Choroid plexus epithelial cell (primary cell): ENCODE results near the gene CLTRN.
"Not testable (repeated sequence)": the region's sequence is repeated elsewhere in the genome, so short reads cannot be mapped to it uniquely, and the experiment has no call there.

Source experiments
- DNase-seq: peaks from one replicate; pipeline ENCODE4 v3.0.0-alpha.2; 2010; ENCODE audit warnings: low read depth
- H3K4me3 ChIP-seq: 2 replicates; pipeline ENCODE4 v1.5.1; 2011; ENCODE audit warnings: low read depth, mild to moderate bottlenecking, control low read depth, low read length, moderate library complexity
- CTCF ChIP-seq: conservative IDR thresholded peaks from 2 replicates; pipeline ENCODE4 v1.5.1; 2011; ENCODE audit warnings: low read depth, mild to moderate bottlenecking, control low read depth, inconsistent platforms, low read length, moderate library complexity

The CLTRN gene

GRCh38 chrX:15664487-15665444 lies at the start of gene CLTRN:
TSS of gene CLTRN (minus strand) at chrX:15664805. CDS start at chrX:15664775, 30 bp downstream.
- DNase-seq, result no peak
- no peak within 1 kb of the TSS for H3K4me3 ChIP-seq
- no peak for TF ChIP-seq CTCF

GRCh38 chrX:15704273-15704672 lies 39.7 kb upstream of the CLTRN start:
- H3K4me3 ChIP-seq, DNase-seq: not testable (repeated sequence)

- not testable (repeated sequence) for DNase-seq, H3K4me3 ChIP-seq
Observed at GRCh38 chrX:15703809-15704208, 39.2 kb upstream of the CLTRN start.

GRCh38 chrX:15702488-15703371 lies 38.1 kb upstream of the CLTRN start:
- no peak overlapping the region for H3K4me3 ChIP-seq
- DNase-seq, result no peak
- no peak for TF ChIP-seq CTCF

- DNase-seq, result no peak
- TF ChIP-seq CTCF, result no peak
- H3K4me3 ChIP-seq, result no peak overlapping the region
Observed at GRCh38 chrX:15696516-15696915, 31.9 kb upstream of the CLTRN start.

GRCh38 chrX:15694941-15695451 lies 30.4 kb upstream of the CLTRN start:
- DNase-seq, result no peak
- H3K4me3 ChIP-seq, result no peak overlapping the region
- TF ChIP-seq CTCF, result no peak

- TF ChIP-seq CTCF, result peak; percentile 70
- H3K4me3 ChIP-seq, result no peak overlapping the region
- peak; percentile 61 for DNase-seq
Observed at GRCh38 chrX:15686818-15687685, 22.4 kb upstream of the CLTRN start.
